Measurements from ENCODE around the gene ATRN. TPM values are rescaled to one million over a fixed set of nuclear protein-coding genes. Genes with fewer than 3 reads are reported as not detected.

Gene ATRN
- total and polyA plus RNA-seq, 2 of the 8 experiments (the other 6 are each of a cell fraction or from before 2014, with no cell fraction given), result 12.0 to 17.4 TPM

DNA sequence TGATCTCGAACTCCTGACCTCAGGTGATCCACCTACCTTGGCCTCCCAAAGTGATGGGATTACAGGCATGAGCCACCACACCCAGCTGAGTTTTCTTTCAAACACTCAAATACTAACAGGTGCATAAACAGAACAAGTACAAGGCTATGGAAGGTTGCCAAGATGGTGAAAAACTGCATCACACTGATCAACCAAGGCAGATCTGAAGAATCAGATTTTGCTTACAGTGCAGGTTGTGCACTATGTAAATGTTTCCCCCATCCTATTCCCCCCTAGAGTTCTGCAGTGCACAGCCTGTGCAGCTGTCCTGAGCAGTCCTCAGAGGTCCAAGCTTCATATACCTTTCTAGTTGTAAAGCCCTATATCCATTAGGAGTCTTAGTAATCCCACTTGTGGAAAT lies 119.3 kb downstream of the ATRN start:
- no peak for FAIRE-seq
- no peak overlapping the region for H2AFZ ChIP-seq (ENCODE audit: low read length)
- POLR2A ChIA-PET (ENCODE audit: partially characterized antibody), result no interaction called here

More for the DNA sequence above, 119.3 kb downstream of the ATRN start:
- no peaks in the 10 kb centered on the region for H3K4me1 ChIP-seq (replicated peaks in 1 of 4; ENCODE audit: control insufficient read depth in 3 of 4, insufficient read depth in 4 of 4, low read length in 3 of 4)
- no peak overlapping the region for H4K8ac ChIP-seq (ENCODE audit: extremely low read depth, insufficient read depth, low read length)
- no peak overlapping the region for H2BK20ac ChIP-seq (ENCODE audit: low read length)
- DNase-seq (ENCODE audit: low read depth in 1 of 2, low spot score in 2 of 2), result no peak
- no peaks in the 10 kb centered on the region for H3K79me2 ChIP-seq (ENCODE audit: control insufficient read depth in 1 of 2, insufficient read depth in 2 of 2, low read length in 2 of 2)
- H3K56ac ChIP-seq (replicated peaks; ENCODE audit: insufficient read length, low read depth, low read length), result no peak overlapping the region
- H3K9me3 ChIP-seq (ENCODE audit: insufficient read depth in 2 of 2, low read depth in 1 of 2, low read length in 1 of 2), result 0 out of 4 replicates have a peak, but pooled peaks cover 2 to 3% of the 10 kb centered on the region in 2 experiments
- H2BK12ac ChIP-seq (ENCODE audit: low read depth, low read length), result no peak overlapping the region
- no peak overlapping the region for H3K9ac ChIP-seq (replicated peaks in 1 of 4; ENCODE audit: extremely low read depth in 1 of 4, low read depth in 3 of 4, low read length in 3 of 4)
- no peak overlapping the region for H3K4me3 ChIP-seq (ENCODE audit: extremely low read depth in 1 of 4, insufficient read depth in 2 of 4, low read depth in 3 of 4, low read length in 4 of 4)
- no peak overlapping the region for H3K4me2 ChIP-seq (ENCODE audit: insufficient read depth in 1 of 2, low read depth in 2 of 2, low read length in 2 of 2)
- H2AK5ac ChIP-seq (ENCODE audit: low read depth, low read length), result no peak overlapping the region
- H3K79me1 ChIP-seq (ENCODE audit: low read depth, low read length), result no peaks in the 10 kb centered on the region
- no peak overlapping the region for H3K4ac ChIP-seq (replicated peaks; ENCODE audit: insufficient read length, low read depth, low read length)
- no peak overlapping the region for H2BK120ac ChIP-seq (replicated peaks; ENCODE audit: low read depth, low read length)
- no peaks in the 10 kb centered on the region for H3K27me3 ChIP-seq (replicated peaks in 1 of 4; ENCODE audit: control insufficient read depth in 3 of 4, extremely low read depth in 1 of 4, insufficient read depth in 3 of 4, low read length in 3 of 4)
- TF ChIP-seq, protein P1, sequence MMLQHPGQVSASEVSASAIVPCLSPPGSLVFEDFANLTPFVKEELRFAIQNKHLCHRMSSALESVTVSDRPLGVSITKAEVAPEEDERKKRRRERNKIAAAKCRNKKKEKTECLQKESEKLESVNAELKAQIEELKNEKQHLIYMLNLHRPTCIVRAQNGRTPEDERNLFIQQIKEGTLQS (IDR thresholded peaks at IDR 0.05; ENCODE audit: insufficient read depth, low read depth, low read length), result no peak
- H2BK5ac ChIP-seq (ENCODE audit: low read depth, low read length), result no peak overlapping the region
- no peak overlapping the region for H2BK15ac ChIP-seq (ENCODE audit: low read length)
- H4K20me1 ChIP-seq (replicated peaks in 1 of 2; ENCODE audit: control insufficient read depth in 1 of 2, insufficient read depth in 2 of 2, low read length in 2 of 2), result no peaks in the 10 kb centered on the region
- no peak overlapping the region; the same call in 1 of the 2 replicates for H3K27ac ChIP-seq (ENCODE audit: low read depth, low read length)
- H3K18ac ChIP-seq (ENCODE audit: extremely low read depth, low read length), result no peak overlapping the region
- WGBS, 2 experiments (ENCODE audit: extremely low coverage in 1 of 2, insufficient coverage in 1 of 2, insufficient read length in 1 of 2, insufficient replicate concordance in 2 of 2, low coverage in 1 of 2, low lambda C conversion rate in 2 of 2, missing lambda C conversion rate in 1 of 2), result 91% methylated on average over 1 of the region's 1 CpG; no CpG with 5 or more reads in 1 of the 2 experiments
- H4K91ac ChIP-seq (replicated peaks; ENCODE audit: insufficient read length, low read length), result no peak overlapping the region
- no peaks in the 10 kb centered on the region for H3K23me2 ChIP-seq (ENCODE audit: low read depth, low read length)
- peaks cover 0 to 5% (median 0%) of the 10 kb centered on the region in 4 experiments; a peak in 3 of 8 replicates for H3K36me3 ChIP-seq (ENCODE audit: control insufficient read depth in 2 of 4, insufficient read depth in 4 of 4, low read length in 3 of 4)
- H3K14ac ChIP-seq (ENCODE audit: insufficient read length), result no peak overlapping the region
- H3K23ac ChIP-seq (ENCODE audit: insufficient read length), result no peak overlapping the region
- CTCF ChIA-PET (ENCODE audit: partially characterized antibody), result interaction anchor here (0.9 to 1.6 kb wide), 2 partner anchors 27 to 120 kb away, joined by 4 read pairs; no protein-coding TSS in a partner anchor
- H4K5ac ChIP-seq (ENCODE audit: insufficient read length, low read depth, low read length), result no peak overlapping the region

All from H1 (cell line).